K562 (cell line): ENCODE measurements around the gene ABHD8. TPM values are rescaled to one million over a fixed set of nuclear protein-coding genes. Genes with fewer than 3 reads are reported as not detected.

Experiments used
- C11orf30 ChIP-seq: fragments of 450-650 bp; IDR thresholded peaks from 2 replicates; pipeline ENCODE4 v1.6.1; 2016; ENCODE audit warnings: low read depth, mild to moderate bottlenecking
- CREM ChIP-seq: IDR thresholded peaks from 2 replicates; pipeline ENCODE4 v1.6.1; 2014; ENCODE audit warnings: antibody characterized with exemption, low read depth
- EGR1 ChIP-seq: fragments of 450-650 bp; conservative IDR thresholded peaks from 2 replicates; pipeline ENCODE4 v1.6.1; 2017; ENCODE audit warnings: mild to moderate bottlenecking
- IRF2 ChIP-seq: sonication (generic); formaldehyde crosslinking; IDR thresholded peaks from 2 replicates; pipeline ENCODE4 v1.8.1; 2022; ENCODE audit warnings: mild to moderate bottlenecking, missing genetic modification reagents
- IRF9 ChIP-seq: fragments of 450-650 bp; IDR thresholded peaks from 2 replicates; pipeline ENCODE4 v1.6.1; 2016; ENCODE audit warnings: missing biosample characterization, missing genetic modification characterization
- KLF1 ChIP-seq: fragments of 450-650 bp; IDR thresholded peaks from 2 replicates; pipeline ENCODE4 v1.6.1; 2016; ENCODE audit warnings: missing genetic modification characterization, missing compliant biosample characterization
- MAFK ChIP-seq: IDR thresholded peaks from 2 replicates; pipeline ENCODE4 v1.6.1; 2011; ENCODE audit warnings: low read length, improper control_type of control experiment
- PHF8 ChIP-seq: fragments of 200-600 bp; sonication (generic); IDR thresholded peaks from 2 replicates; pipeline ENCODE4 v1.6.1; 2012; ENCODE audit warnings: mixed run types, mild to moderate bottlenecking, inconsistent platforms, low read length, moderate library complexity, borderline replicate concordance
- SIN3A ChIP-seq, 2 experiments: fragments of 150-350 bp in 1 of 2; IDR thresholded peaks; 2 replicates each; pipeline ENCODE4 v1.6.1; 2011 to 2016; ENCODE audit warnings: borderline replicate concordance in 2 of 2, low read depth in 2 of 2, low read length in 2 of 2, mild to moderate bottlenecking in 2 of 2, moderate library complexity in 2 of 2; ENCODE audit not compliant: control insufficient read depth in 1 of 2
- SREBF2 ChIP-seq: sonication (generic); formaldehyde crosslinking; IDR thresholded peaks from 2 replicates; pipeline ENCODE4 v1.4.0; 2020; ENCODE audit warnings: mild to moderate bottlenecking, missing genetic modification reagents
- USF2 ChIP-seq: sonication (generic); formaldehyde crosslinking; IDR thresholded peaks from 2 replicates; pipeline ENCODE4 v1.5.0; 2020; ENCODE audit warnings: missing genetic modification reagents
- YY1 ChIP-seq, 3 experiments: IDR thresholded peaks; 2 replicates each; pipeline ENCODE4 v1.6.1; 2011; ENCODE audit warnings: low read length in 2 of 3, mild to moderate bottlenecking in 2 of 3, moderate library complexity in 2 of 3, borderline replicate concordance in 1 of 3, control low read depth in 1 of 3, low read depth in 1 of 3; ENCODE audit not compliant: insufficient read depth in 3 of 3, insufficient replicate concordance in 2 of 3, control insufficient read depth in 1 of 3, insufficient read length in 1 of 3; ENCODE audit errors: extremely low read depth in 1 of 3
- ZBTB17 ChIP-seq: fragments of 450-650 bp; formaldehyde crosslinking; IDR thresholded peaks from 2 replicates; pipeline ENCODE4 v1.4.0; 2020; ENCODE audit warnings: mild to moderate bottlenecking
- ZFP36 ChIP-seq: fragments of 150-350 bp; IDR thresholded peaks from 2 replicates; pipeline ENCODE4 v1.6.1; 2018; ENCODE audit warnings: low read length, low read depth; ENCODE audit not compliant: partially characterized antibody
- ZFX ChIP-seq: sonication (generic); formaldehyde crosslinking; IDR thresholded peaks from 2 replicates; pipeline ENCODE4 v1.8.0; 2022; ENCODE audit warnings: mild to moderate bottlenecking, missing genetic modification reagents, moderate library complexity
- ZNF140 ChIP-seq: fragments of 250-450 bp; sonication (Bioruptor Pico); IDR thresholded peaks from 2 replicates; pipeline ENCODE4 v1.8.0; 2021; ENCODE audit warnings: moderate library complexity, mild to moderate bottlenecking, inconsistent platforms
- ZNF354B ChIP-seq: fragments of 250-450 bp; sonication (Bioruptor Pico); IDR thresholded peaks from 2 replicates; pipeline ENCODE4 v1.4.0; 2020
- ZNF41 ChIP-seq: fragments of 250-450 bp; sonication (Bioruptor Pico); conservative IDR thresholded peaks from 2 replicates; pipeline ENCODE4 v1.4.0; 2020; ENCODE audit warnings: mild to moderate bottlenecking
- ZNF436 ChIP-seq: fragments of 250-450, 450-650 bp; sonication (Bioruptor Pico); formaldehyde crosslinking; IDR thresholded peaks from 2 replicates; pipeline ENCODE4 v1.7.0; 2020; ENCODE audit warnings: mild to moderate bottlenecking
- ZNF76 ChIP-seq: fragments of 250-450 bp; sonication (Bioruptor Pico); IDR thresholded peaks from 2 replicates; pipeline ENCODE4 v1.4.0; 2020; ENCODE audit warnings: mild to moderate bottlenecking, moderate library complexity, borderline replicate concordance
- polyA plus RNA-seq, 8 experiments: library from polyadenylated mRNA; depleted of rRNA in 4 of 8; stranded (reverse) in 5 of 8; unstranded in 3 of 8; fragments of >200 nt; fragmentation: Nextera tagmentation in 2 of 8; fragmentation: Illumina TruSeq in 1 of 8; extraction: Ambion mirVana in 2 of 8; extraction: Trizol in 1 of 8; gene quantifications; 2 replicates each; pipeline versions ENCODE4 v1.2.1 to v1.2.3, GENCODE V29; 2011 to 2014; ENCODE audit warnings: inconsistent platforms in 1 of 8, missing spikeins in 1 of 8
- total RNA-seq, 7 experiments: library from RNA; depleted of rRNA in 6 of 7; stranded (reverse); fragments of >200 nt in 6 of 7; fragmentation: Illumina TruSeq in 2 of 7; extraction: Trizol in 2 of 7; gene quantifications; 2 replicates each; pipeline versions ENCODE4 v1.2.1 to v1.2.3, GENCODE V29; 2011 to 2021; ENCODE audit warnings: low replicate concordance in 1 of 7
- TF ChIP-seq, protein P1 (sequence below): fragments of 250-450 bp; sonication (Bioruptor Pico); IDR thresholded peaks from 2 replicates; pipeline ENCODE4 v1.4.0; 2020; ENCODE audit warnings: mild to moderate bottlenecking, moderate library complexity

Gene ABHD8
- total and polyA plus RNA-seq, 9 of the 15 experiments (the other 6 are each of a cell fraction or from before 2014, with no cell fraction given) = 0.04 to 6.6 (median 2.0) TPM; not detected in 1

- TF ChIP-seq KLF1 (tag) (0 out of 2 replicates have a peak, but pooled peaks have one; percentile 22), ZNF354B (CRISPR knock-in tag) (no peak), PHF8 (peak; percentile 76; the same call in 1 of the 2 replicates), ZNF76 (CRISPR knock-in tag) (no peak), IRF9 (tag) (no peak), SREBF2 (CRISPR knock-in tag) (no peak), C11orf30 (peak; percentile 43; the same call in 1 of the 2 replicates), ZFP36 (peak; percentile 76), EGR1 (peak; percentile 46), ZNF436 (CRISPR knock-in tag) (no peak), YY1 (IDR thresholded peaks at IDR 0.05; ENCODE audit: borderline replicate concordance in 1 of 3, control insufficient read depth in 1 of 3, extremely low read depth in 1 of 3, insufficient read depth in 3 of 3, insufficient read length in 1 of 3, insufficient replicate concordance in 2 of 3, low read depth in 1 of 3, low read length in 2 of 3) (peak in 2 of 3 experiments; percentile 77 to 79), ZBTB17 (peak; percentile 19; the same call in 1 of the 2 replicates), CREM (peak; percentile 98), ZFX (peak; percentile 92), IRF2 (CRISPR knock-in tag) (no peak), ZNF140 (CRISPR knock-in tag) (no peak), ZNF41 (CRISPR knock-in tag) (no peak), MAFK (no peak), SIN3A (IDR thresholded peaks at IDR 0.05; ENCODE audit: borderline replicate concordance in 2 of 2, control insufficient read depth in 1 of 2, low read depth in 2 of 2, low read length in 2 of 2) (peak; percentile 88 to 93), USF2 (CRISPR knock-in tag) (no peak)
- TF ChIP-seq, protein P1, sequence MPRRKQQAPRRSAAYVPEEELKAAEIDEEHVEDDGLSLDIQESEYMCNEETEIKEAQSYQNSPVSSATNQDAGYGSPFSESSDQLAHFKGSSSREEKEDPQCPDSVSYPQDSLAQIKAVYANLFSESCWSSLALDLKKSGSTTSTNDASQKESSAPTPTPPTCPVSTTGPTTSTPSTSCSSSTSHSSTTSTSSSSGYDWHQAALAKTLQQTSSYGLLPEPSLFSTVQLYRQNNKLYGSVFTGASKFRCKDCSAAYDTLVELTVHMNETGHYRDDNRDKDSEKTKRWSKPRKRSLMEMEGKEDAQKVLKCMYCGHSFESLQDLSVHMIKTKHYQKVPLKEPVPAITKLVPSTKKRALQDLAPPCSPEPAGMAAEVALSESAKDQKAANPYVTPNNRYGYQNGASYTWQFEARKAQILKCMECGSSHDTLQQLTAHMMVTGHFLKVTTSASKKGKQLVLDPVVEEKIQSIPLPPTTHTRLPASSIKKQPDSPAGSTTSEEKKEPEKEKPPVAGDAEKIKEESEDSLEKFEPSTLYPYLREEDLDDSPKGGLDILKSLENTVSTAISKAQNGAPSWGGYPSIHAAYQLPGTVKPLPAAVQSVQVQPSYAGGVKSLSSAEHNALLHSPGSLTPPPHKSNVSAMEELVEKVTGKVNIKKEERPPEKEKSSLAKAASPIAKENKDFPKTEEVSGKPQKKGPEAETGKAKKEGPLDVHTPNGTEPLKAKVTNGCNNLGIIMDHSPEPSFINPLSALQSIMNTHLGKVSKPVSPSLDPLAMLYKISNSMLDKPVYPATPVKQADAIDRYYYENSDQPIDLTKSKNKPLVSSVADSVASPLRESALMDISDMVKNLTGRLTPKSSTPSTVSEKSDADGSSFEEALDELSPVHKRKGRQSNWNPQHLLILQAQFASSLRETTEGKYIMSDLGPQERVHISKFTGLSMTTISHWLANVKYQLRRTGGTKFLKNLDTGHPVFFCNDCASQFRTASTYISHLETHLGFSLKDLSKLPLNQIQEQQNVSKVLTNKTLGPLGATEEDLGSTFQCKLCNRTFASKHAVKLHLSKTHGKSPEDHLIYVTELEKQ (CRISPR knock-in tag) = no peak
Measured at GRCh38 chr19:17334414-17335409, 31.5 kb upstream of the ABHD8 start, which contains the start of gene ANO8 (continued).
